Gastrocnemius medialis (tissue), 4 donors: Measurements from ENCODE around the gene PLD5. TPM values are rescaled to one million over a fixed set of nuclear protein-coding genes. Genes with fewer than 3 reads are reported as not detected.

Experiments
- ATAC-seq, 2 donors: fragments of 150-250 bp; one replicate each; pipeline ENCODE4 v1.9.1; 2016
- DNase-seq, 2 donors: peaks; one replicate each; pipeline ENCODE4 v3.0.0-alpha.2; 2019
- H3K27ac ChIP-seq, 4 donors: fragments of 200-600 bp; sonication (generic); 1 replicate in 1 of 4; 2 replicates in 3 of 4; pipeline ENCODE4 v1.5.1; 2016 to 2018; ENCODE audit warnings: mild to moderate bottlenecking in 2 of 4, moderate library complexity in 1 of 4
- H3K27me3 ChIP-seq, 3 donors: fragments of 200-600 bp; sonication (generic) in 2 of 3; 1 replicate in 1 of 3; 2 replicates in 2 of 3; pipeline versions ENCODE4 v1.5.1 to v1.6.0; 2016 to 2019; ENCODE audit warnings: mild to moderate bottlenecking in 1 of 3, moderate library complexity in 1 of 3
- H3K36me3 ChIP-seq, 2 donors: fragments of 200-600 bp; sonication (generic) in 1 of 2; one replicate each; pipeline ENCODE4 v1.5.1; 2017 to 2018
- H3K4me1 ChIP-seq, 2 donors: fragments of 200-600 bp; sonication (generic) in 1 of 2; one replicate each; pipeline ENCODE4 v1.5.1; 2016 to 2017; ENCODE audit warnings: mild to moderate bottlenecking in 2 of 2
- H3K4me3 ChIP-seq, 4 donors: fragments of 200-600 bp; sonication (generic) in 3 of 4; 1 replicate in 1 of 4; 2 replicates in 3 of 4; pipeline ENCODE4 v1.5.1; 2016 to 2019; ENCODE audit warnings: mild to moderate bottlenecking in 2 of 4
- H3K9me3 ChIP-seq, 3 donors: fragments of 200-600 bp; sonication (generic) in 2 of 3; 1 replicate in 1 of 3; 2 replicates in 2 of 3; pipeline ENCODE4 v1.5.1; 2016 to 2019
- CTCF ChIP-seq, 5 experiments: fragments of 450-650 bp in 3 of 5; fragments of 200-600 bp in 2 of 5; sonication (generic) in 2 of 5; IDR thresholded peaks in 4 of 5; conservative IDR thresholded peaks in 1 of 5; 1 replicate in 4 of 5; 2 replicates in 1 of 5; pipeline ENCODE4 v1.5.1; 2016 to 2019; ENCODE audit warnings: antibody characterized with exemption in 5 of 5, mild to moderate bottlenecking in 3 of 5, moderate library complexity in 3 of 5
- POLR2A ChIP-seq, 2 donors: fragments of 450-650 bp; IDR thresholded peaks; one replicate each; pipeline ENCODE4 v1.6.1; 2017; ENCODE audit warnings: antibody characterized with exemption in 2 of 2, mild to moderate bottlenecking in 2 of 2, moderate library complexity in 2 of 2
- in situ Hi-C, 4 donors: fragments of 200-750 bp; cut with MboI; loops; one replicate each; pipeline versions ENCODE4 v1.15.0 to v1.8.0; 2017; ENCODE audit warnings: low sequenced_read_pairs in 4 of 4
- intact Hi-C: fragments of 100-400 bp; cut with DNase I; formaldehyde crosslinking; loops from one replicate; pipeline ENCODE4 v1.15.1; 2023; ENCODE audit warnings: low total_unique reads
- total RNA-seq, 4 donors: library from RNA; depleted of rRNA; stranded (reverse); fragments of >200 nt; gene quantifications; one replicate each; pipeline versions ENCODE4 v1.1.0 to v1.2.3, GENCODE V29; 2016

Gene PLD5
- total RNA-seq, 4 donors from 2014 or later: 0.04 TPM; not detected in 3

GRCh38 chr1:242178924-242179708 lies 345.4 kb downstream of the PLD5 start:
- H3K27me3 ChIP-seq: no peaks in the 10 kb centered on the region
- no peaks in the 10 kb centered on the region for H3K36me3 ChIP-seq
- DNase-seq (no peak), ATAC-seq (no peak)
- no peaks in the 10 kb centered on the region for H3K4me1 ChIP-seq
- intact Hi-C loops (no loop called here), in situ Hi-C loops (no loop called here)
- H3K9me3 ChIP-seq: no peaks in the 10 kb centered on the region
- no peak overlapping the region for H3K4me3 ChIP-seq
- no peak for TF ChIP-seq POLR2A (IDR thresholded peaks at IDR 0.05)
- no peak for TF ChIP-seq CTCF (IDR thresholded peaks at IDR 0.05 in 4 of 5, conservative IDR thresholded peaks at IDR 0.05 in 1 of 5)
- H3K27ac ChIP-seq: no peak overlapping the region

- in situ Hi-C loops (no loop called here), intact Hi-C loops (no loop called here)
- Histone ChIP-seq H3K9me3 (no peaks in the 10 kb centered on the region), H3K27ac (no peak overlapping the region), H3K36me3 (no peaks in the 10 kb centered on the region), H3K4me1 (no peaks in the 10 kb centered on the region), H3K27me3 (no peaks in the 10 kb centered on the region), H3K4me3 (no peak overlapping the region)
- no peak for ATAC-seq
- TF ChIP-seq CTCF (IDR thresholded peaks at IDR 0.05 in 4 of 5, conservative IDR thresholded peaks at IDR 0.05 in 1 of 5): no peak
- TF ChIP-seq POLR2A (IDR thresholded peaks at IDR 0.05): no peak
- DNase-seq: no peak
These were observed 346.1 kb downstream of the PLD5 start for GRCh38 chr1:242178436-242178835.

GRCh38 chr1:242162140-242162539 lies 362.4 kb downstream of the PLD5 start:
- ATAC-seq (no peak), DNase-seq (no peak)
- intact Hi-C loops (no loop called here), in situ Hi-C loops (no loop called here)
- Histone ChIP-seq H3K36me3 (no peaks in the 10 kb centered on the region), H3K27ac (no peak overlapping the region), H3K9me3 (no peaks in the 10 kb centered on the region), H3K27me3 (no peaks in the 10 kb centered on the region), H3K4me3 (no peak overlapping the region), H3K4me1 (no peaks in the 10 kb centered on the region)
- no peak for TF ChIP-seq POLR2A (IDR thresholded peaks at IDR 0.05)
- TF ChIP-seq CTCF (IDR thresholded peaks at IDR 0.05 in 4 of 5, conservative IDR thresholded peaks at IDR 0.05 in 1 of 5): no peak

GRCh38 chr1:242147096-242147976 lies 377.2 kb downstream of the PLD5 start:
- no peak for ATAC-seq
- Histone ChIP-seq H3K4me3 (no peak overlapping the region), H3K27me3 (no peaks in the 10 kb centered on the region), H3K36me3 (no peaks in the 10 kb centered on the region), H3K4me1 (no peaks in the 10 kb centered on the region), H3K9me3 (no peaks in the 10 kb centered on the region), H3K27ac (no peak overlapping the region)
- TF ChIP-seq POLR2A (IDR thresholded peaks at IDR 0.05): no peak
- TF ChIP-seq CTCF (IDR thresholded peaks at IDR 0.05 in 4 of 5, conservative IDR thresholded peaks at IDR 0.05 in 1 of 5): no peak
- in situ Hi-C loops (no loop called here), intact Hi-C loops (no loop called here)
- no peak for DNase-seq
